SK-MEL-5 (cell line): ENCODE measurements around the gene TWIST1. TPM values are rescaled to one million over a fixed set of nuclear protein-coding genes. Genes with fewer than 3 reads are reported as not detected.

Experiments used
- DNase-seq: peaks from one replicate; pipeline ENCODE4 v3.0.0-alpha.2; 2016; ENCODE audit warnings: low read depth, low spot score
- in situ Hi-C: cut with HindIII; loops from 2 replicates; pipeline ENCODE4 v1.10.0; 2016; ENCODE audit warnings: low sequenced_read_pairs, high pct_unique_total_duplicates, low pct_unique_long_range_greater_than_20kb
- total RNA-seq: library from RNA; depleted of rRNA; stranded (reverse); fragments of >200 nt; shearing (Covaris generic); gene quantifications from 2 replicates; pipeline ENCODE4 v1.2.3, GENCODE V29; 2014

Gene TWIST1
- total RNA-seq, 1 experiment from 2014 or later, result 38.1 TPM

DNA sequence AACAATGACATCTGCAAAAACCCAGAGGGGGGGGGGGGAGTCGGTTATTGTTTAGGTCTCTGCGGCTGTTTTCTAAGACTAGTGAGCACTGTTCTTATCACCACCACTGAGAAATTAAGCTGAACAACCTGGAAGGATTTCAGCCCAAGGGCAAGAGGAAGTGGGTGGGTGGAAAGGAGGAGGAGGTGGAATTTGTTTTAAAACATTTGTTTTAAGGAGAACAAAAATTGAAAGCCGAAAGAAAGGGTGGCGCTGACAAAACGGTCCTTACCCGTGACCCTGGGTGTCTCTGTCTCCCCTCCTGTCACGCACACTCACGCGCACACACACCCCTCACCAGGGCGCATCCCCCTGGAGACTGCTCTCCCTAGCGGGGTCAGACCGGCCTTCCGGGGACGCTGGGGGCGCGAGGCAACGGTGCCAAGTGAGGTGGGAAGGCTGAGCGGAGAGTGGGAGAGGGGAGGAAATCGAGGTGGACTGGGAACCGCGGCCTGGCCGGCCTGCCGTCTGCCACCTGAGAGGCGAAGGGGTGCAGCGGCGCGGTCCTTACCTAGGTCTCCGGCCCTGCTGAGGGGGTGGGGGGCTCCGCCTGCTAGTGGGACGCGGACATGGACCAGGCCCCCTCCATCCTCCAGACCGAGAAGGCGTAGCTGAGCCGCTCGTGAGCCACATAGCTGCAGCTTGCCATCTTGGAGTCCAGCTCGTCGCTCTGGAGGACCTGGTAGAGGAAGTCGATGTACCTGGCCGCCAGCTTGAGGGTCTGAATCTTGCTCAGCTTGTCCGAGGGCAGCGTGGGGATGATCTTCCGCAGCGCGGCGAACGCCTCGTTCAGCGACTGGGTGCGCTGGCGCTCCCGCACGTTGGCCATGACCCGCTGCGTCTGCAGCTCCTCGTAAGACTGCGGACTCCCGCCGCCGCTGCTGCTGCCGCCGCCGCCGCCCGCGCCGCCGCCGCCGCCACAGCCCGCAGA lies 1.0 kb downstream of the TWIST1 start:
- DNase-seq, result peak; percentile 61
- in situ Hi-C loops, result no loop called here

DNA sequence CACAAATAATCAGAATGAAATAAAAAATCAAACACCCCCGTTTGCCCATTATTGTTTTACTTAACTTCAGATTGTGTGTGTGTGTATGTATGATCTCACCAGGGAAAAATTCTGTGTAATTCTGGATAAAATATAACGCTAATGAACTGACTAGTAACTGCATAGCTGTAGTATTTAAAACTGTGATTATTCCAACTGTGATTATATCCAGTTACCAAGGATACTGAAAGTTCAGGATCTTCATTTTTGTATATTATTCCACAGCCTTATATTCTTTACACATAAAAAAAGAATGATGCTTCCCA lies 2.9 kb downstream of the TWIST1 start:
- no peak for DNase-seq
- in situ Hi-C loops, result no loop called here

DNA sequence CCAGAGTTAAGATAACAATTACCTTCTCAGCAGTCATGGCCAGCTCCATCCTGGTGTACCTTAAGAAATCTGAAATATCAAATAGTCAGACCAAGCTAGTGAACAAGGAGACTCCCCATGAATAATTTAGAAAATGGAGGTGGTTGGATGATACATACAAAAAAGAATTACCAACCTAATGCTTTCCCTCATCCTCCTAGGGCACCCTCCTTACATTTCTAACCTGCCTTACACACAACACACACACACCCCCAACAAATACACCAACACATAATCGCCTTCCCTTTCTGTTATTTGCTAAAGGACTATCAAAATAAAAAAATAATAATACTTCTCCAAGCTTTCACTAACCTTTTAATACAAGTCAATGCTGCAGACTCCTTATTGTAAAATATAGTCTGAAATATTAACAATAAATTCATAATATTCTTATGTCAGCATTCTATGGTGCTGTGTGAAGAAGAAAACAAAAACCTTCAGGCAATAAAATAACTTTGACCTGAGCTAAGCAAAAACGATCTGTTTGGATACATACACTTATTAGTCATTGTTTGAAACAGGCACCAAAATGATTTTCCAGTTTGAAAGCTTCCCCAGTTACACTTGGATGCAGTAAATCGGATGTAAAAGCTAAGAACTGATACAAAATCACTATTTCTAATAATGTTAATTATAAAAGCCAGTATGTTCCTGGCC lies 3.4 kb downstream of the TWIST1 start:
- in situ Hi-C loops, result no loop called here
- no peak for DNase-seq

DNA sequence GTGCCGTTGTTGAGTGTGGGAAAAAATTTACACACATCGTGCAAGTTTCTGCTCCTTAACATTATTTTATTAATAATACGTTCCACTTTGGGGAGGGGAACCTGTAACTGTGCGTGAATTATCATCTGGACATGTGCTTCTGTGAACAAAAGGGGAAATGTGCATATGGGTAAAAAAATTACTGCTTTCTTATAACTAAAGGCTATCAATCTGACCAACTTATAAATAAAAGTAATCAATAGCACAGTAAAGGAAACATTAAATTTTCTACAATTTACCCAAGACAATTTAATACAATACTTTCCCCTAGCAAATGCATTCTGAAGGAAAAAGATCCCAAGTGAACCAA lies 4.5 kb downstream of the TWIST1 start:
- no peak for DNase-seq
- in situ Hi-C loops, result no loop called here

DNA sequence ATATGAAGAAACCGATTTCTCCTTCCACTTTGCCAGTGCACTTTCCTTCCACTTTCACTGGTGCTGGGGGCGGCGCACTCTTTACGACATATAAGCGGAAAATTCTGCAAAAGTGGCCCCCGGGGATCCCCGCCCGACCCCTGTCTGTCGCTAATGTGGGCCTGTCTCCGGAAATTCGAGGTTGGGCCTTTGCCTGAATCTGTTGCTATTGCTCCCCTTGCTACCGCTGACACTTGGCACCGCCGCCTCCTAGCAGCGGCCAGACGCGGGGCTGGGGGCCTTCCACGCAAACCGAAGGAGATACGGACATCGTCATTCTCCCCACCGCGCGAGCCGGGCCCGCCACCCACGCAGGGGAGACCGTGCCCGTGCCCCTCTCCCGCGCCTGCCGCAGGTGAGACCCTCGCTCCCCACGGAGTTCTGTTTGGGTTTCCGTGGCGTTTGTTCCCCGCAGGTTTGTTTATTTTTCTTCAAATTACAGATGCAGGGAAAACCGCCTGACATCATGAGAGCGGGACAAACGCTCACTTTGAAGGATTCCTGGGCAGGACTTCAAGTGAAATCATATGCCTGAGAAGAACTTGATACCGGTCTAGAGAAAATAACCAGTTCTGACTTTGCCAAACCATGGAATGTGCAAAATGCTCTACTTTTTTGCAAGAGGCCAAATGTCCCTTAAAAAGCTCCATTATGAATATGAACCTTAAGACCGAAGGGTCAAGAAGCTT lies 5.0 kb downstream of the TWIST1 start:
- in situ Hi-C loops, result no loop called here
- DNase-seq, result no peak

DNA sequence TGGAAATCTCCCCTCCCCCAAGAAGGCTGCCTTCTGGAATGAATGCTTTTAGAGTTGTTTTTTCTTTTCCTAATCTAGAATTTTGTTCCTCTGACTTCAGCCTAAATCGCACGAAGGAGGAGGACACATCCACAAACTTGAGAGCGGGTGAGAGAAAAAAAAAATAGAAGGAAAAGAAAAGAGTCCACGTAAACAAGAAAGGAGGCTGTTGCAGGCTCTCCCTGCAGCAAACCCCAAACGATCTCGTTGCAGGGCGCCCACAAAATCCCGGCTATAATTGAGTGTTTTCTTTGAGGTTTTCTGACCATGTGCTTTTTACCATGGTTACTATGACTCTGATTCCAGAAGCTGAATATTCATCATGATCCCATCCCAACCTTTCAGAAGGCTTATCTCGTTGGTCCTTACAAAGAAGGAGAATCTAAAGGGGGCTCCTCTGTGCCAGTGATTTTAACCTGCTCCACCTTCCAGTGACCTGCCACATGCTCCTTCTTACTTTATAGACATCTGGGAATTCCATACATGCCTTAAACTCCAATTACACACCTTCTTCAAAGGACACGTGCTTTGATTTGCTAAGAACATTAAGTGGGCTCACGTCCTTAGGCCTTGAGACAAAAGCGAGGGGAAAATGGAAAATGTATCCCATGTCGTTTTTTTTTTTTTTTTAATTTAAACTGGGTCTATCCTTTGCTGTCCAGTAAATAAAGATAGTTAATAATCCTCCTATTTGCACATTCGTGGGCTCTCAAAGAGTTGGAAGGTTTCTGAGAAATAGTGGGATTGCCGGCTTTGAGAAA lies 5.8 kb downstream of the TWIST1 start:
- in situ Hi-C loops, result no loop called here
- no peak for DNase-seq

DNA sequence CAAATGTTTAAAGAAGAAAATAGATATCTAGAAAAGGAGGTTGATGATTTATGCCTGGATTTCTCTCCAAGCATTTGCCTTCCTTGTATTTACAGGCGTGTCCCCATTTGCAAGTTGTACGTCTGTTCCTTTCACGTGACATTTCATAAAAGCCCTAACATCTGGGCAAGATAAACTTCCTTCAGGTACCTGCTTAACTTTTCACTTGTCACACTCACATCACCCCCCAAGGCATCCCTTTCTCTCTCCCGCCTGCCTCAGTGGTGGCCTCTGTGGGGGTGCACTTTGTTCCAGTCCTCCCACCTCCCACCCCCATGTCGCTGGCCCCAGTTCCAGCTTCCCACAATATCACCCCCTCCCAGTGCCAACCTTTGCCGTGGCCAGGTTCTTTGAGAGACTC lies 6.7 kb downstream of the TWIST1 start:
- DNase-seq, result no peak
- in situ Hi-C loops, result no loop called here

DNA sequence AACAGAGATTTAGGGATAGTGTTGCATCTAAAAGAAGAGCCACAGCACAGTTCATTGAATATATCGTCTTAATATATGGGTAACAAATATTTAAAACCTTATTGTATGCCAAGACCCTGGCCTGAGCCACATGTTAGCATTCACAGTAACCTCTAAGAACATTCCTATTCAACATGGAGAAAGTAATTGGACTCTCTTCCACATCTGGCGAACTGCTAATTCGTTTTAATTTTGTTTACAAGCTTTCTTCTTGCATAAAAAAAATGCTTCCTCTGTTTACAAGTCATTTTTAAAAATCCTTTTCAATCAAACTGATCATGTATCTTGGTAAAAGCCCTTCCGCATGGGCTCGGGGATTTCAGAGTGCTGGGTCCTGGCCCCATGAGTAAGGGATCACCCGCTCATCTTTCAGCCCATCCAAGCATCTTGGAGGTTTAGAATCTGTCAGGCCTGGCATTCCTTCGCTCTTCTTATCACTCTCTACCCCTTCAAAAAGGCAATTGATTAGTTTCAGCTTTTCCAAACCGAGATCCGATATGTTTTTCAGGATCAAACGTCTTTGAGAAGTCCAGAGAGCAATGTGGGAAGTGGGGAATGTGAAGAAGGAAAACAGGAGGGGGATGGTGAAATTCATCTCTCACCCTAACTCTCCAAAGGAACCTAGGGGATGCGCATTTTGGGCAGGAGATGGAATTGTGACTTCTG lies 7.3 kb downstream of the TWIST1 start:
- no peak for DNase-seq
- in situ Hi-C loops, result no loop called here

DNA sequence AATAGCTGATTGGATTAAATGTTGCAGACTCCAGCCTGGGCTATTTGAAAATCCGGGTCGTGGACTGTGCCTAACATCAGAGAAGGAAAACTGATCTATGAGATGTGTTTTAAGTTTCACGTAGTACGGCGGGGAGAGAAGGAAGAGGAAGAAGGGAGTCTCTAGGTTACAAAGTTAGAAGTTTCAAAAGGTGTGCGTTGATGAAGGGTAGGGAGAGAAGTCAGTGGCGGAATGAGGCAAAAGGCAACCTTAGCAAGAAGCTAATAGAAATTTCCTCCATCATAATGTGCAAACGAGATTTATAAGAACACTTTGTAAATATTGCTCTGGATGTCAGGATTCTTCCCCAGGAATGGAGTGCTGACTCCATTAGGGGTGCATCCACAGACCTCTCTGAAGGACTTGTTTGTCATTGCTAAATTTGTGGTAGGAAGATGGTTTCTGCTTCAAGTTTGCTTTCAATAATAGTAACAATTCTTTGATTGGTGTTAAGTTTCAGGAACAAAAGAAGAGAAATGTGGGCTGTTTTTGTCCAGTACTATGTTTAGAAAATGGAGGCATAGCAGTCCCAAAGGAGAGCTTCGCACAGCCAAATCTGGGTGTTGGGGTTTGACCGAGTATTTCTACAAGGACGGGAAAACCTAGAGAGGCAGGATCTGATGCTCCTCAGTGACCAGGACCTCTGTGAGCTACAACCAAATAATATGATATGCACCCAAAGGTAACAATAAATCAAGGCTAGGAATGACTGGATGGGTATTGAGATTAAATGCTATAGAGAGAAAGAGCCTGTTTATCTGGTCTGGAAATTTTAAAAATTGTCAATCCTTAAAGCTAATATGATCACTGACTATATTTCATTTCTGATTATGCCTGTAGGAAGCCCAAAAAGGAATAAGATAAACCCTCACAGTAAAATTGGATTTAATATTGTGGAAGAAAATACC lies 8.2 kb downstream of the TWIST1 start:
- in situ Hi-C loops, result no loop called here
- no peak for DNase-seq

DNA sequence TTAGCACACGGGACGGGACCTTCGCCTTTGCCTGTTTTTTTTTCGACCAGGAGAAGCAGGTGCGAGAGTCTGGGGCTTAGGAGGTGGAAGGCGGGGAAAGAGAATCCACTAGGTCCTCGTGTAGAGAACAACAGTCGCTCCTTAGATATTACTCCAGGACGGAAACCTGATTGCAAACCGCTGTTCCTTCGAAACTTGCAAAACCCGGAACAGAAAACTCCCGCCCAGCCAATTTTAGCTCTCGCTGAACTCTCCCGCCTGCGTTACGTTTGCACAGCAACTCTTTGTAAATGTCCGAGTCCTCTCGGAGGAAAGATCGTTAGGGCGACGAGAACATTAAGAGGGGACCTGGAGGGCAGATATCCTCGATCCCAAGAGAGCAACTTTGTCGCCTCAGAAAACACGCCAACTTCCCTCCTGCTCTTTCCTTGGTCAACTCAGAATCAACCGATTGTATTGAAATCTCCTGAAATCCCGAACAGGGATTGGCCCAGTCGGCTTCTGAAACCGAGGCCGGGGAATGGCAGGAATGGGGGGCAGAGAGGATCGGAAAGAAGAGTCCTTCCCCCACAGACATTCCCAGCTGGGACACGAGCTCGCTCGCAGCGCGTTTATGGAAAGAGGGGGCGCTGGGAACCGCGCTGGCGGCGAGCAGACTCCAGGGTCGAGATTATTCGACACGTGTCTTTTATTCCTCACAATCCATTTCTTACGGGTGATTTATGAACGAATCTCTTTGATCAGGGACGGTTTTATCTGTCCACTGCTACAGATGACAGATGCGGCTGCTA lies 9.9 kb downstream of the TWIST1 start:
- DNase-seq, result no peak
- in situ Hi-C loops, result no loop called here

DNA sequence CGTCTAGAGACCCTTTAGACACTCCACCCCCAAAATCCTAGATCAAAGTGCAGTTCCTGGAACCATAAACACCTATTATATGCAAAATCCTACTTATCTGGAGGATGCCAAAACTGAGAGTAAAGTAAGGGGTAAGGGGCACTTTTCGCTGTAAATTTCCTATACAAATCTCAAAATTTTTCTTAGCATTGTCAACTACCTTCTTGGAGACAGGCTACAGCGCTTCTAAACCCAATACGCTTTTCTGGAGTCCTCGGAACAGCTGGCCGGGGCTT lies 10.4 kb downstream of the TWIST1 start:
- in situ Hi-C loops, result no loop called here
- no peak for DNase-seq

DNA sequence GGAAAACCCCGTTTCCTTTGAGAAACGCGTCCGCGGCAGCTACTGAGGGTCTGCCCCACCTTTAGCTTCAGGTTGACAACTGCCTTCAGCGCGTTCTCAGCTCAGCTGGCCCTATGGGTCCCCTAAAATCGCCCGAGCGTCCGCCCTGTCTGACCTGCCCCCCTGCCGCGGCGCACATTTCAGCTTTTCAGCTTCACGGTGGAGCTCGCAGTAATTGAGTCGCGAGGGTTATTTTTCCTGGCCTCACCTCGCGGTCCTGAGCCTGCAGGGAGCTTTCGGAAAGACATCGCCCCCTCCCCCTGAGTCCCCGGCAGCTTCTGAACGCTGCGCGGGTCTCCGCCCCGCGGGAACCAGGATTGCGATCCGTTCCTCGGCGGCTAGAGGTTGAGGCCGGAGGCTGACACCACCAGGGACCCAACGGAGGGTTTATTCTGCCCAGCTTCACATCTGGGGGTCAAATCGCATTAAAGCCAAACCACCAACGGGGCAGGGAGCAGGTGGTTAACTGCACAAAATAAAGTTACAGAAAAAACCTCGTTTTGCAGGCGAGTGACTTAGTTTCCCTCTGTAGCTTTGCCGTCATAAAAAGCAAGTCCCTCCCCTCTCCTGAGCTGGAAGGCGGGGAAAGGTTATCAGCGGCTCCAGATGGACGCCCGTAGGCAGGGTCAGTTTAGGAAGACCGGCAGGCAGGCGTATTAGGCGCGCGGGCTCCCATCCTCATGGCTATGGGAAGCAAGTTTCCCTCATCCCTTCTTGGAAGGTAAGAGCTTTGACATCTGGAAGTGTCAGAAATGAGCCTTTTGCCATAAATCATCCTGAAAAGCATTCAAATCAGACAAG lies 11.0 kb downstream of the TWIST1 start:
- in situ Hi-C loops, result no loop called here
- no peak for DNase-seq

DNA sequence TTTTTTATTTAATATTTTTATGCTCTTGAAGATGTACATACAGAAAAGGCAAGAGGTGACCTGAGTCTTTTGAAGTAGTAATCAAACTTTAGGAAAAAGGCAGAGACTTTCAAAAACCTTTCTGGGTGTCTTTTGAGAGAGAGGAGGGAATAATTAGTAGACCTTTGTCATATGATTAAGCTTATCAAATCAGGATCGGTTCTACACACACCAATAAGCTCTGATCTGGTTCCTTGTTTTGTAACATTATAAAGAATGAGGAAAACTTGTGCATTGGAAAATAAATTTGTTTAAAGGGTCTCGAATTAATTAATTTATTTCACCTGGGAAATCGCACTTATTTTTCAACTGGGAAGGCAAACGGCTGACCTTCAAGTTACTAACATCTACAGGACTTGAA lies 11.9 kb downstream of the TWIST1 start:
- in situ Hi-C loops, result no loop called here
- DNase-seq, result no peak

DNA sequence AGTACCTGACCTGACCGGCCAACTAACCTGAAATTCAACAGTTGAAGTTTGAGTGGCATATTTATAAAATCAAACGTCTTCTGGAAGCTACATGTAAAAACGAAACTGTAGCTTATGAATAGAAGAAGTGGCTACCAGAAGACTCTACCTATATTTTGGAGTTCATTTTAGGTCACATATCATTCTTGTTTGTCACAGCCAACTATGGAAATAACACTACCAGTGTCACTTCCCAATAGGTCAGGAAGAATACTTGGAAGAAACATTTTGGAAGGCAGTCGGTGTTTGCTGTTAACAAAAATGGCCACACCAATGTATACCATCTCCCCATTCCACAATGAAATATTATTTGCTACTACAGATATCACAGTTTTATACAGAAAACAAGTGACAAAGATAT lies 12.6 kb downstream of the TWIST1 start:
- in situ Hi-C loops, result no loop called here
- no peak for DNase-seq

DNA sequence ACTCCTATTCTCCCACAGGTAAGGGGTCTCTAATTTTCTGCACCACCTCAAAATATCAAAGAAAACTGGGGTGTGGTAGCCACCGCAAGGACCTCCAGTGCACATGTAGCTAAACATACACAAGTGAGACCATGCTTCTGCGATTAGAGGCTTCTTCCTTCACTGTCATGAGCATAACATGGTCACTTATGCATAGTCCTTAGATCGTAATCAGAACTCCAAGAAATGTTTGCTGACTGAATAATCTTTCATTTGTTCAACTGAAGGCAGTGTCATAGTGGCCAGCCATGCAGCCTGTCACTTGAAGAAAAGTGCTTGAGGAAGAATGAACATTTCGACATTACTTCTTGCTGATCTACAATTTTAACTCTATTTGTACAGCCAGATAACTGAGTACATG lies 14.6 kb downstream of the TWIST1 start:
- in situ Hi-C loops, result no loop called here
- no peak for DNase-seq
